Stimulated activated CD8-positive, alpha-beta memory T cell treated with anti-CD3 and anti-CD28 coated beads, Interleukin-4, amount 100 ng/mL, for 1 hour (primary cell): ENCODE results near the gene AQP6.

ENCODE experiments used
- DNase-seq, 2 donors: peaks; one replicate each; pipeline ENCODE4 v3.0.0-alpha.2; 2020; ENCODE audit warnings: low read depth in 2 of 2, low spot score in 1 of 2

Gene AQP6

GRCh38 chr12:49942921-49943624, 29.7 kb upstream of the AQP6 start:
- DNase-seq = no peak

GRCh38 chr12:49943625-49943960, 29.2 kb upstream of the AQP6 start:
- DNase-seq = no peak

GRCh38 chr12:49944046-49944445, 28.7 kb upstream of the AQP6 start:
- DNase-seq = no peak

- no peak for DNase-seq
Measured at GRCh38 chr12:49944718-49945117, 28.0 kb upstream of the AQP6 start.

- peak; percentile 63 to 64 for DNase-seq
Measured at GRCh38 chr12:49945394-49946080, 27.2 kb upstream of the AQP6 start.

- DNase-seq = no peak
Measured at GRCh38 chr12:49946086-49946485, 26.7 kb upstream of the AQP6 start.

- no peak for DNase-seq
Measured at GRCh38 chr12:49946497-49946896, 26.2 kb upstream of the AQP6 start.

GRCh38 chr12:49947593-49948226, 25.0 kb upstream of the AQP6 start:
- DNase-seq = no peak

GRCh38 chr12:49948866-49949845, 23.6 kb upstream of the AQP6 start:
- DNase-seq = no peak

- no peak for DNase-seq
Measured at GRCh38 chr12:49949866-49950265, 22.9 kb upstream of the AQP6 start.

GRCh38 chr12:49950273-49951251, 22.2 kb upstream of the AQP6 start, which contains the start of gene AQP2:
TSS of gene AQP2 (plus strand) at chr12:49950737. CDS start at chr12:49950831, 94 bp downstream.
- DNase-seq = no peak

- DNase-seq = no peak
Measured at GRCh38 chr12:49951411-49952240, 21.1 kb upstream of the AQP6 start.

- no peak for DNase-seq
Measured at GRCh38 chr12:49952391-49953055, 20.2 kb upstream of the AQP6 start.

- DNase-seq = no peak
Measured at GRCh38 chr12:49953151-49953550, 19.6 kb upstream of the AQP6 start.

- DNase-seq = no peak
Measured at GRCh38 chr12:49953961-49954846, 18.5 kb upstream of the AQP6 start.

GRCh38 chr12:49954863-49955830, 17.6 kb upstream of the AQP6 start:
- no peak for DNase-seq
